Mesendoderm (in vitro differentiated cells): ENCODE data around the gene CCDC51.

Source experiments
- DNase-seq: peaks from one replicate; pipeline ENCODE4 v3.0.0; 2013
- H2AK5ac ChIP-seq: 2 replicates; pipeline ENCODE4 v1.6.1; 2013; ENCODE audit warnings: low read length, inconsistent platforms
- H2BK120ac ChIP-seq: 2 replicates; pipeline ENCODE4 v1.6.1; 2013; ENCODE audit warnings: low read depth, mild to moderate bottlenecking, low read length, moderate library complexity, mixed read lengths
- H2BK15ac ChIP-seq: replicated peaks from 2 replicates; pipeline ENCODE4 v1.6.1; 2013; ENCODE audit warnings: low read depth, mild to moderate bottlenecking, moderate library complexity
- H2BK5ac ChIP-seq: 2 replicates; pipeline ENCODE4 v1.6.1; 2013; ENCODE audit warnings: low read length, inconsistent platforms
- H3K18ac ChIP-seq: 2 replicates; pipeline ENCODE4 v1.6.1; 2013; ENCODE audit warnings: mild to moderate bottlenecking, low read length, mixed read lengths
- H3K23ac ChIP-seq: one replicate; pipeline ENCODE4 v1.6.1; 2013; ENCODE audit warnings: low read length
- H3K27ac ChIP-seq: 2 replicates; pipeline ENCODE4 v1.5.1; 2013; ENCODE audit warnings: low read depth, mild to moderate bottlenecking, inconsistent platforms, low read length, moderate library complexity
- H3K27me3 ChIP-seq: 2 replicates; pipeline ENCODE4 v1.6.1; 2013; ENCODE audit warnings: low read length, control low read depth, mild to moderate bottlenecking, inconsistent platforms; ENCODE audit not compliant: insufficient read depth, poor library complexity
- H3K36me3 ChIP-seq: 2 replicates; pipeline ENCODE4 v1.6.1; 2013; ENCODE audit warnings: low read length, inconsistent platforms; ENCODE audit not compliant: control insufficient read depth, insufficient read depth
- H3K4ac ChIP-seq: one replicate; pipeline ENCODE4 v1.6.1; 2013; ENCODE audit warnings: low read depth, mild to moderate bottlenecking, low read length, moderate library complexity
- H3K4me1 ChIP-seq: 2 replicates; pipeline ENCODE4 v1.6.1; 2013; ENCODE audit warnings: low read depth, low read length, inconsistent platforms; ENCODE audit not compliant: control insufficient read depth
- H3K4me2 ChIP-seq: 2 replicates; pipeline ENCODE4 v1.6.1; 2013; ENCODE audit warnings: low read length
- H3K4me3 ChIP-seq: 2 replicates; pipeline ENCODE4 v1.5.1; 2013; ENCODE audit warnings: mild to moderate bottlenecking, low read length
- H3K56ac ChIP-seq: one replicate; pipeline ENCODE4 v1.6.1; 2013; ENCODE audit warnings: low read length
- H3K79me1 ChIP-seq: 2 replicates; pipeline ENCODE4 v1.6.1; 2013; ENCODE audit warnings: low read length, inconsistent platforms
- H3K79me2 ChIP-seq: 2 replicates; pipeline ENCODE4 v1.6.1; 2013; ENCODE audit warnings: mild to moderate bottlenecking, low read length; ENCODE audit not compliant: control insufficient read depth, insufficient read depth
- H3K9ac ChIP-seq: 2 replicates; pipeline ENCODE4 v1.6.1; 2013; ENCODE audit warnings: low read length, inconsistent platforms
- H4K5ac ChIP-seq: one replicate; pipeline ENCODE4 v1.6.1; 2013; ENCODE audit warnings: low read length
- H4K8ac ChIP-seq: one replicate; pipeline ENCODE4 v1.6.1; 2013; ENCODE audit warnings: low read depth, mild to moderate bottlenecking, control low read depth, low read length, moderate library complexity
- WGBS: extraction: QIAGEN DNeasy Blood & Tissue Kit; methylation state at CpG from one replicate; pipeline ENCODE4 v1.1.7; 2013; ENCODE audit warnings: low lambda C conversion rate, missing lambda C conversion rate; ENCODE audit not compliant: insufficient coverage; ENCODE audit errors: extremely low coverage; 5-methylcytosine and 5-hydroxymethylcytosine counted together

Gene CCDC51

GRCh38 chr3:48406443-48407431 is 33.2 kb downstream of the CCDC51 start:
- no CpG with 5 or more reads among the region's 18 CpGs for WGBS
- Histone ChIP-seq H3K4me1 (no peaks in the 10 kb centered on the region), H3K4ac (no peak overlapping the region), H3K79me1 (no peaks in the 10 kb centered on the region), H3K4me3 (no peak overlapping the region), H4K8ac (no peak overlapping the region), H3K27ac (no peak overlapping the region), H2BK120ac (no peak overlapping the region), H3K27me3 (no peaks in the 10 kb centered on the region), H2BK5ac (no peak overlapping the region), H3K9ac (no peak overlapping the region), H2AK5ac (no peak overlapping the region), H3K18ac (no peak overlapping the region), H3K36me3 (peaks cover 30% of the 10 kb centered on the region), H3K56ac (no peak overlapping the region), H3K23ac (no peak overlapping the region), H4K5ac (no peak overlapping the region), H3K79me2 (no peaks in the 10 kb centered on the region), H3K4me2 (no peak overlapping the region), H2BK15ac (no peak overlapping the region)
- no peak for DNase-seq

GRCh38 chr3:48405971-48406370 is 33.9 kb downstream of the CCDC51 start:
- DNase-seq = no peak
- no peak overlapping the region for H2AK5ac ChIP-seq
- no peak overlapping the region for H3K4me3 ChIP-seq
- H3K18ac ChIP-seq = no peak overlapping the region
- no peak overlapping the region for H4K5ac ChIP-seq
- no peaks in the 10 kb centered on the region for H3K79me1 ChIP-seq
- H3K4ac ChIP-seq = no peak overlapping the region
- H2BK5ac ChIP-seq = no peak overlapping the region
- no peak overlapping the region for H3K23ac ChIP-seq
- H3K27ac ChIP-seq = no peak overlapping the region
- H3K4me2 ChIP-seq = no peak overlapping the region
- no peak overlapping the region for H2BK15ac ChIP-seq
- WGBS = no CpG with 5 or more reads among the region's 1 CpG
- H3K4me1 ChIP-seq = no peaks in the 10 kb centered on the region
- H3K56ac ChIP-seq = no peak overlapping the region
- peaks cover 27% of the 10 kb centered on the region for H3K36me3 ChIP-seq
- no peak overlapping the region for H4K8ac ChIP-seq
- no peak overlapping the region for H2BK120ac ChIP-seq
- H3K27me3 ChIP-seq = no peaks in the 10 kb centered on the region
- no peaks in the 10 kb centered on the region for H3K79me2 ChIP-seq
- no peak overlapping the region for H3K9ac ChIP-seq

GRCh38 chr3:48405343-48405881 is 34.5 kb downstream of the CCDC51 start:
- Histone ChIP-seq H4K5ac (no peak overlapping the region), H3K9ac (no peak overlapping the region), H3K27ac (no peak overlapping the region), H4K8ac (no peak overlapping the region), H2BK15ac (no peak overlapping the region), H2BK120ac (no peak overlapping the region), H3K27me3 (no peaks in the 10 kb centered on the region), H3K4ac (no peak overlapping the region), H3K4me2 (no peak overlapping the region), H3K36me3 (peaks cover 25% of the 10 kb centered on the region), H3K18ac (no peak overlapping the region), H3K4me3 (no peak overlapping the region), H3K56ac (no peak overlapping the region), H2BK5ac (no peak overlapping the region), H3K23ac (no peak overlapping the region), H3K4me1 (no peaks in the 10 kb centered on the region), H3K79me2 (no peaks in the 10 kb centered on the region), H3K79me1 (no peaks in the 10 kb centered on the region), H2AK5ac (no peak overlapping the region)
- DNase-seq = no peak
- no CpG with 5 or more reads among the region's 13 CpGs for WGBS

GRCh38 chr3:48404440-48405342 is 35.2 kb downstream of the CCDC51 start:
- Histone ChIP-seq H3K27me3 (no peaks in the 10 kb centered on the region), H2BK15ac (no peak overlapping the region)
- no CpG with 5 or more reads among the region's 21 CpGs for WGBS

GRCh38 chr3:48403533-48404439 is 36.1 kb downstream of the CCDC51 start:
- no peak overlapping the region for H3K9ac ChIP-seq
- H3K23ac ChIP-seq = no peak overlapping the region
- no peaks in the 10 kb centered on the region for H3K79me2 ChIP-seq
- no peak overlapping the region for H3K4ac ChIP-seq
- H3K27ac ChIP-seq = no peak overlapping the region
- H2AK5ac ChIP-seq = no peak overlapping the region
- H3K36me3 ChIP-seq = peaks cover 20% of the 10 kb centered on the region
- H3K4me2 ChIP-seq = no peak overlapping the region
- no peaks in the 10 kb centered on the region for H3K27me3 ChIP-seq
- H3K18ac ChIP-seq = no peak overlapping the region
- no peak for DNase-seq
- no peak overlapping the region for H4K5ac ChIP-seq
- no peaks in the 10 kb centered on the region for H3K4me1 ChIP-seq
- no peak overlapping the region for H3K4me3 ChIP-seq
- H3K79me1 ChIP-seq = no peaks in the 10 kb centered on the region
- H2BK5ac ChIP-seq = no peak overlapping the region
- no CpG with 5 or more reads among the region's 15 CpGs for WGBS
- no peak overlapping the region for H3K56ac ChIP-seq
- H2BK120ac ChIP-seq = no peak overlapping the region
- no peak overlapping the region for H2BK15ac ChIP-seq
- no peak overlapping the region for H4K8ac ChIP-seq

More at GRCh38 chr3:48404440-48405342, 35.2 kb downstream of the CCDC51 start:
- no peaks in the 10 kb centered on the region for H3K79me2 ChIP-seq
- H3K9ac ChIP-seq = no peak overlapping the region
- H3K4me2 ChIP-seq = no peak overlapping the region
- no peak overlapping the region for H3K18ac ChIP-seq
- H2BK120ac ChIP-seq = no peak overlapping the region
- H4K5ac ChIP-seq = no peak overlapping the region
- H2AK5ac ChIP-seq = no peak overlapping the region
- H3K4me1 ChIP-seq = no peaks in the 10 kb centered on the region
- no peak overlapping the region for H3K23ac ChIP-seq
- H3K79me1 ChIP-seq = no peaks in the 10 kb centered on the region
- H3K4ac ChIP-seq = no peak overlapping the region
- no peak overlapping the region for H2BK5ac ChIP-seq
- no peak overlapping the region for H3K4me3 ChIP-seq
- DNase-seq = no peak
- no peak overlapping the region for H3K56ac ChIP-seq
- no peak overlapping the region for H4K8ac ChIP-seq
- H3K36me3 ChIP-seq = peaks cover 22% of the 10 kb centered on the region
- H3K27ac ChIP-seq = no peak overlapping the region
